GM21717 (cell line): Measurements from ENCODE around the gene RTN4R.
"Not testable (repeated sequence)": the region's sequence is repeated elsewhere in the genome, so short reads cannot be mapped to it uniquely, and the experiment has no call there.

Experiments
- ATAC-seq: cut with Tn5 transposase; IDR thresholded peaks from one replicate; pipeline ENCODE4 v1.9.1; 2021; ENCODE audit warnings: mild to moderate bottlenecking, moderate library complexity; ENCODE audit not compliant: unreplicated experiment

Gene RTN4R

DNA sequence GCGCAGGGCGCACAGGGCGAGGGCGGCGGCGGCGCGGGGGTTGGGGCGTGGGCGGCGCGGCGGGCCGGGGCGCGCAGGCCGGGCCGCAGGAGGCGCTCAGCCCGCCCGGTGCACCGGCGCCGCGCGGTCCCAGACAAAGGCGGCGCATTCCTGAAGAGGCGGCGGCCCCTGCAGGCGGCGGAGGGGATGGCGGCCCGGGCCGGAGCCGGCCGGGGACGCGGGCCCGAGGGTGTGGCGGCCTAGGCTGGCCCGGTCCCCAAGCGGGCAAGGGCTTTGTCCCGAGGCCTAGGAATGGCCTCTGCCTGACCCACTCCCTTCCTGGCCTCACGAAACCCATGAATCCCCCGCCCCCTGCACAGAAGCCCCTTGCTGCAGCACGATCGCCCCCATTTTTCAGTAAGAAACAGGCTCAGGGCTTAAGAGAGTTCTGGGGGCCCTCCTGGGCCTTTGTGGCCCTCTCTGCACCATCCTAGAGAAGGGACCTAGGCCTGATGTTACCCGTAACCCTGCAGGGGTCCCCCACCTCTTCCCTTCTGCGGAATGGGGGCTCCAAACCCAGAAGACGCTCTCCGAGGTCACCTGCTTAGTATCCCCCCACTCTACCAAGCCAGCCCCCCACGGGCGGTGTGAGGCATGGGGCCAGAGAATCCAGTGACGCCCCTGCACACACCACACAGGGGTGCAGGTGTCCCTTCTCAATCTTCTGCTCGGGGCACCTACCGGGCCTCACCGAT lies at the start of gene RTN4R:
Gene RTN4R (minus strand): TSS at position 40 of the 734 bp plus-strand sequence. CDS start 226 bp downstream, outside the sequence.
- ATAC-seq = no peak

DNA sequence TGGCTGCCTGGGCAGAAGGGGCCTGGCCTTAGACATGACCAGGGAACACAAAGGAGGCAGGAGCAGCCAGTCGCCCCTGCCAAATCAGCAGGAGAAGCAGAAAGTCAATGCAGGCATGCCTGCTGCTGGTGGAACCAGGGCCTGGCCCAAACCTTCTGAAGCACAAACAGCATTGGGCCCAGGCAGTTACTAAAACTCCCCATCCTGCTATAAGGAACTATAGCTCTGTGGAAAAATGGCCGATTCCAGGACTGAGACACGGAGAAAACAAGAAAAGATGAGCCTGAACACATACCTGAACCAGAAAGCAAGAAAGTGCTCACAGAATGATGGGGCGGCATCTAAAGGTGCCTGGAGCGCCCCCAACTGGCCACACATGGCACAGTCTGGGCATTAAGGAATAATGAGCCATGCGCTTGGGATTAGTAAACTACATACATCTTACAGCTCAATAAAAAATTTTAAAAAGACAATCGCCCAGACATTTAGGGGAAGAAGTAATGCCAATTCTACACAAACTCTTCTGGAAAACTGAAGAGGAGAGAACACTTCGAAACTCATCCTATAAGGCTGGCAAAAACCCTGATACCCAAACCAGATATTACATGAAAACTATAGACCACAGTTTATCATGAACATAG lies 49.4 kb upstream of the RTN4R start:
- not testable (repeated sequence) for ATAC-seq

DNA sequence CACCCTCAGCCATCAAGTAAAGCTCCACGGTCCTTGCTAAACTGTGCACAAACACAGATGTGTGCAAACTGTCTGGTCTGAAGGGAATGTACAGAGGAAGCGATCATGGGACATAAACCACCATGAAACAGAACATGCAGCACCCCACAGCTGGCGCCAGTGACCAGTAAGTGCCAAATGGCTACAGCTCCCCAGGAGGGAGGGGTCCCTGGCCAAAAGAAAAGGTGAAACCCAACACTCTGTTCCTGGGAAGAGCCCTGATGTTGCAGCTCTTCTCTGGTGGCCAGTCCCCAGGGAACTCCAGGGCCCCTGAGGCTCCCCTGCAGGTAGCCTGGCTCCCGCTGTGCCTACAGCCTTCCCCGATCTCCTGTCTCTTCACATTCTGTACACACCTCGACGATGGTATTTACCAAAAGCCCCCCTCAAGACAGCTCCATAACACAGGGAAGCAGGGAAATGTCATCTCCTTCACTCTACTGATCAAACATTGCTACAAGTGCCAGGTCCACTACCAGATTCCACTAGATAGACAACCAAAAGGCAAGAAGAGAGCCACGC lies 48.8 kb upstream of the RTN4R start:
- ATAC-seq = no peak

DNA sequence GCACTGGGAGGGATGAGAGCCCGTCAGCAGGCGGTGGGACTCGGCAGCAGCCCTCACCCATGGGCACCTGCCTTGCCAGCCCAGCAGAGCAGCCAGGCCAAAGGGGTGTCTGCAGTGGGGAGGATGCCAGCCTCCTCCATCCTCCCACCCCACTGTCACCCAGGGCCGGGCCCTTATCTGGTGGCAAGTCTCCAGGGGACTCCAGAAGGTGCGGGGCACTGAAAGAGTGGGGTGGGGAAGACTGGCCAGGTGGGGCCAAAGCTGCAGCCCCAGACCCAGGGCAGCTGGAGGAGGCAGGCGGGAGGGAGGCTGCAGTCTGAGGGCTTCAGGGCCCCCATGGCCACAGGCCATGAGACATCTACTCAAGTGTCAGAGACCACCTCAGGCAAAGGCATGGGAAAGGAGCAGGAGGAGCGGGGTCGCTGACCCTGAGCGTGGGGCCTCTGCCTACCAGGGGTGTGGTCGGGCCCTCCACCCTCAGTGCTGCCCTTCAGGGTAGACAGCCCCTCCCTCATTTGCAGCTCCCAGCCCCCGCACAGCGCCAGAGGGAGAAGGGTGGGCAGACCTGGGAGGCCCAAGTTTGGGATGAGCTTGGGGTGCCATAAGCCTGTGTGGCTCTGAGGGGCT lies 48.2 kb upstream of the RTN4R start:
- no peak for ATAC-seq

DNA sequence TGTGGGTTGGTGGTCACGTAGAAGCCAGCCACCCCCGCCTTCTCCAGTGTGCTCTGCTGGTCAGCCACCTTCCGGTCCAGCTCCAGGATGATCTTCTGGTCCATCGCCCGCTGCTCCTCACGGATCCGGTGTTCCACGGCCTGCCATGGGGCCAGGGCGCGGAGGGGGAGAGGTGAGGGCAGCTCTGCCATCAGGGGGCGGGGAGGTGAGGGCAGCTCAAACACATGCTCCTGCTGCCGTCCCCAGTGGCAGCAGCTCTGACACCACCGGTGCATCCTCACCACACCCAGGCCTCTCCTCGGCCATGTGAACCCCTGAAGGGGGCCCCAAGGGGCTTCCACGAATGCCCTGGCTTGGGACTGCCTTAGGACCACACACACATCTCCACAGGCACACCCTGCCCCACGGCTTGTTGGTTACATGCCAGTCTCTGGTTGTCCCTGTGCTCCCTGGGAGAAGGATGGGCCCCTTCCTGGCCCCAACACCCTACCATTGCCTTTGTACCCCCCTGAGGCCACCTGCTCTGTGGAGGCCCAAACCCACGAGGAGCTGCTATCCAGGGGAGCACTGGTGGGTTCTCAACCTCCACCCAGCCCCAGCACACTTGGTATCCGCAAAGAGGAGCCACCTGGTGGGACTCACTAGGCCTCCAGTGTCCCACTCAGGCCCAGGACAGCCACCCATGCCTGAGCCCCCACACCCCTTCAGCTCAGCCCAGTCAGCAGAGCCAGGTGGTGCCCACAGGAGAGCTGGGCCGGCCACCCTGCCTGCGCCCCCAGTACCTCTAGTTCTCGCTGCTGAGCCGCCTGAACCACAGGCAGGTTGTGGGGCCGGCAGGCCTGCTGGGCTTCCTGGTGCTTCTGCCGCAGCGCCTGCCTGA lies 47.5 kb upstream of the RTN4R start:
- no peak for ATAC-seq

DNA sequence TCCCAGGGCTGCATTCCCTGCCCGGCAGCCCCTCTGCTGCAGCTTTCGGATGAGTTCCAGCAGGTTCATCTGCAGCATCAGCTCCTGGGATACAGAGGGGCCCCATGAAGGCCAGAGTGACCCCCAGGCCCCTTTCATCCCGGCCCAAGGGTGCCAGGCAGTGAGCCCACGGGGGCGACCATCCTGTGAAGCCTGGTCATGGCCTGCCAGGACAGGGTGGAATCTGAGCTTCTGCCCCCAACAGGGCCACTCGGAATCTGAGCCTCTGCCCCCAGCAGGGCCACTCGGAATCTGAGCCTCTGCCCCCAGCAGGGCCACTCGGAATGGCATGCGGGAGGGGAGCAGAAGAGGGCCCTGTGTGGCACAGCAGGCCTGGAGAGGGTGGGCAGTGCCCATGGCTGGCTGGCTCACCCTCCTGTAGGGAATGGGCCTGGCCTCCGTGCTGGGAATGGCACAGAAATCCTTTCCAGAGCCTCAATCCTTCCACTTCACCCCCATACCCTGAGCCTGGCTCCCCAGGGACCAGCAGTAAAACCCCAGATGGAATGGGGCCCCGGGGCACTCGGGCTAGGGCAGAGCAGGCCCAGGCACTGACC lies 46.7 kb upstream of the RTN4R start:
- ATAC-seq = not testable (repeated sequence)

DNA sequence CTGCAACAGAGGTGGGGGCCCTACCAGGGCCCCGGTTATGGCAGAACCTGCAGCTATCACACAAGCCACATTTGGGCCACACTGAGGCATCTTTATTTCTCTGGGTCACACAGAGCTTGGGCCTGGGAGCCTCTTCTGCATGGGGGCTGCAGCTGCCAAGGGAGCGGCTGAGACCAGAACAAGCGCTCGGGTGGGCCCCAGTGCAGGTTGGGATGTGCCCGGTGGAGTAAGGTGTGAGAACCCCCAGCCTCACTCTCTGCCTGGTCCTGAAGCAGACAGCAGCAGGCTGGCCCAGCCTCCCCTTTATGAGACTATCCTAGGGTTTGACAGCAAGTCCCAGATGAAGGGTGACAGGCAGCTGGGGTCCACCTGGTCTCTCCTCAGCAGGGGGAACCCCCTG lies 46.1 kb upstream of the RTN4R start:
- ATAC-seq = not testable (repeated sequence)

DNA sequence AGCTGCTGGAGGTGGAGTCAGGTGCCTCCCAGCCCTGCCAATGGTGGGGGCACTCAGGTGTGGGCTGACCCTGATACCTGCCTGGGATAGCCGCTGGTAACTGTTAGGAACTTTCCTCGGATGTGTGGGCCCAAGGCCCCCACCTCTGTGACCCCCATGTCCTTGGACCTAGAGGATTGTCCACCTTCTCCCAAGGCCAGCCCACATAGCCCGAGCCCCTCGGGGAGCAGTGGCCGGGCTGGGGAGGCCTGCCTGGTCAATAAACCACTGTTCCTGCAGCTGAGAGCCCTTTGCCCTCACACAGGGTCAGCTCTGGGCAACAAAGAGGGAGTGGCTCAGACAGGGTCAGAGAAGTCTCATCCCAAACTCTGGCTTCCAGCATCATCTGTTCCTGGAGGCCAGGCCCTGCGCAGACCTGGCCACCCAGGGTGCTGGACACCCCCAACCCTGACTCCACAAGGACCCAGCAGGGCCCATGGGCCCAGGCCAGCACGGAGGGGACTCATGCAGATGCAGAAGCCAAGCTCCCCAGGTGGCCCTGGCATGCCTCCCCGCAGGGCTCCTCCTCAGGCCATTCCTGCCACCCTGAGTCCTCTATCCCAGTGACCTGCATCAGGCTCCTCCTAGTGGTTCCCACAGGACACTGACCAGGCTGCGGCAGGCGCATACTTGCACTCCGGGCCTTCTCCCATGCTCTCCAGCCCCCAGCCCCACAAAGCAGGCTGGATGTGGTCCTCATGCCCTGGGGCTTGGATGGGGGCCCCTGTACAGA lies 45.4 kb upstream of the RTN4R start:
- not testable (repeated sequence) for ATAC-seq

DNA sequence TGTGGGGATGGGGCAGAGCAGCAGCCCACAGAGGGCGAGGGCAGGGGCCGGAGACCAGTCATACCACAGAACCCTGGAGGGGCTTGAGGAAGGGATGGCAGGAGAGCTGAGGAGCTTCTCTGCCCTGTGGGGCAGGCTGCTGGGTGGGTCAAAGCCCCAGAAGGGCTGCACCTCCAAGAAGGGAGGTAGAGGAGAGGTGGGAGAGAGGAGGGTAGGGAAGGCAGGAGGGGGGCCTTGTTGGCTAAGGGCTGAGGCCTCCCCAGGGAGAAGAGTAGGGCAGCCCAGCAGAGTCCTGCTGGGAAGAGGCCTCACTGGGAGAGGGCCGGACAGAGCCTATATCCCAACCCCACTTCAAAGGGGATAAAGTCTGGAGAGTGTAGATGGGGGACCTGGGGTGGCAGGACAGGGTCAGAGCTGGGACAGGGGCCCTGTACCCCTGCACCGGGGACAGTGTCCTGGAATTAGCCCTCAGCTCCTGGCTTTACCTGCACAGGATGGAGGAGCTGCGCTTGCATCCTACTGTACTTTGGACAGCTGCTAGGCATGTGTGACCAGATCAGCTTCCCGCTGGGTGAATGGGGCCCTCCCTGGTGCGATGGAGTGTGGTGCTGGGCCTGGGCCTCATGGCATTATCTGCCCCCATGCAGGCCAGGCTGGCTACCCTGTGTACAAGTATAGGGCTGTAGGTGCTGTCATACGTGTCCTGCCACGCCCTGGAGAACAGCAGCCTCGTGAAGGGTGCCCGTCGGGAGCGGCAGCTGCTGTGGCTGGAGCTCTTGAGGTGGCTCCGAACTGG lies 44.5 kb upstream of the RTN4R start:
- ATAC-seq = no peak

DNA sequence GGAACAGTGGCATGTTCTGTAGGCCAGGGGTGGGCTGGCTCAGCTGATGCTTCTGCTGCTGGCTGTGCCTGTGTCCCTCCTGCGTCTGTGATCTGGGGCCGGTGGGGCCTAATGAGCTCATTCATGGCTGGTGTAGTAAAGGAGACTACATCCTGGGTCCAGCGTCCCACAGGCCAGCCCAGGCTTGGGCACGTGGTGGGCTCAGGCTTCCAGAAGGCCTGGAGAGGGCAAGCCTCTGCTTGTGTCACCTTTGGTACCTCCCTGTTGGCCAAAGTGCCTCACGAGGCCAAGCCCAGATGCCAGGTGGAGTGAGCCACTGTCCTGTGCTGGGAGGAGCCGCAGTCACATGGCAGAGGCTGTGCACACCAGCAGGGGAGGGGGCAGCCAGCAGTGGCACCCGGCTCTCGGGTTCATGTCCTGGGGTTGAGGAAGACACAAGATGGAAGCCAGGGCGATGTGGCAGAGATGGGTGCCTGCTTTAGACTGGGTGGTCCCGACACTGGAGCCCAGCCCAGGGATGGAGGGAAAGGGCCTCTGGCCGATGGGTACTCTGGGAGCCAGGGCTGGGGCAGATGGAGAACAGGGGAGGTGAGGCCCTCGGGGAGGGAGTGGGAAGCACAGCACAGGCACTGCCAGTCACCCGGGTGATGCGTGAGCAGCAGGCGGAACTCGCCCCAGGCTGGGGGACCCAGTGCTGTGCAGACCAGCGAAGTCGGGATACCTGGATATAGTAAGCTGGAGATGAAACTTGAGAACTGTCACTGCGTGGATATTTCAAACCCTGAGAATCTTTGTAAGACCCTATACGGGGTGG lies 43.3 kb upstream of the RTN4R start:
- ATAC-seq = not testable (repeated sequence)

DNA sequence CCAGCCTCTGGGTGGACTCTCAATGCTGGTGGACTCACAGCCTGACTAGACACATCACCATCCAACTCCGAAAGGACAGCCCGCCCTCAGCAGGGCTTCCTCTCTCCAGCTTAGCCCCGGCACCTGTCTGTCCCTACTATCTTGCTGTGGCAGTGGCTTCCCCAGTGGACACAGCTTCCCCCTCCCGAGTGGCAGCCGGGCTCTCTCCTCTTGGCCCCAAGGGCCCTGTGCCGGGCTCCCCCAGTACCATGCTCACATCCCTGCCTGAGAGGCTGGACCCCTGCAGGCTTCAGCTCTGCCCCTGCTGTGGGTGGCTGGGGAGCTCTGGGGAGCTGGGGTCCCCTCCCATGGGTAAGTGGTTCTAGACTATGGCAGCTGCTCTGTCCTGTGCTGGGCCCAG lies 42.7 kb upstream of the RTN4R start:
- not testable (repeated sequence) for ATAC-seq

DNA sequence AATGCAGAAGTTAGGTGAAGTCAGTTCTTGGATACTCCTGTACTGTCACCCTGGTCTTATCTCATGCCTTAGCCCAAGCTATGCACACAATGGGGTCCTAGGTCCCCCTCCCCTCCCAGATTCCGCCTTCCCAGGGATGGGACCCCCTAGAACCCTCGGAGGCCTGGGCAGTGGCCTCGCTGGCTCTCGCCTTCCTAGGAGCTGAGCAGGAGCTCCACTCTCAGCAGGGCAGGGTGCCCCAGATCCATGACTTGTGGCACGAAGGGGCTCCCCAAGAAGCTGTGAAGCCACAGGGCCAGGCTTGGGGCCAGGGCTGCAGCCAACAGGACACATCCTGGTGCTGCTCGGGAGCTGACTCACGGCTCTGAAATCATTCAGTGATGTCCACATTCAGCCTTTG lies 42.1 kb upstream of the RTN4R start:
- not testable (repeated sequence) for ATAC-seq

DNA sequence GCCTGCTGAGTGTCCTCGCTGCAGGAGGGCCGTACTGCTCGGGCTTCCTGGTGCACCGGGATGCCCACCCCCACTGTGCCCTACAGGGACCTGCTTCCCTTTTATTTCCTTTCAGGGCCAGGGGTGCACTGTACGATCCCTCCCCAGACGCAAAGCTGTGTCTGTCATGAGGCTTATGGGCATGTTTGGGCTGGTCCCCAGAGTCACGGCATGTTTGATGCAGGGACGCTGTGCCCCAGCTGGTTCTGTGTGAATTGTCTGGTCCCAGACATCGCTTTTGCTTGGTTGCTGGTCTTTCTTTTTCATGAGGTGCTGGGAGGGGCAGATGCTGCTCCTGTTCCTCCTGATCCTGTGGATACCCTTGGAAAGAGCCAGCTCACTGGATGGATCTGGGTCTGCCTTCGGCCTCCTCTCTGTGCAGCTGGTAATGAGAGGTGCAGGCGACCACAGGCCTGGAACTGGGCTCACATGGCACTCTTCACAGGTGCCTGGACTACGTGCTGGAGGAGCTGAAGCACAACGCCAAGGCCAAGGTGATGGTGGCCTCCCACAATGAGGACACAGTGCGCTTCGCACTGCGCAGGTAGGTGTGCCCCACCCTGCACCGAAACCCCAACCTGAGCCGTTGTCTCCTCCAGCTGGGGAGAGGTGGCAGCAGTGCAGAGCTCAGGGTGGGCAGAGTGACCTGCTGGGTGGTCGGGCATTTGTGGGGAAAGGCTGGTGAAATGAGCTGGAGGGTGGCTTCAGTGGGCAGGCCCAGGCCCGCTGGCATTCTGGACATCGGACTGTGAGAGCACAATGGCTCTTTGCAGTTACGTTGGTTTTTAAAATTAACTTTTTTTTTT lies 40.9 kb upstream of the RTN4R start:
- ATAC-seq = not testable (repeated sequence)

DNA sequence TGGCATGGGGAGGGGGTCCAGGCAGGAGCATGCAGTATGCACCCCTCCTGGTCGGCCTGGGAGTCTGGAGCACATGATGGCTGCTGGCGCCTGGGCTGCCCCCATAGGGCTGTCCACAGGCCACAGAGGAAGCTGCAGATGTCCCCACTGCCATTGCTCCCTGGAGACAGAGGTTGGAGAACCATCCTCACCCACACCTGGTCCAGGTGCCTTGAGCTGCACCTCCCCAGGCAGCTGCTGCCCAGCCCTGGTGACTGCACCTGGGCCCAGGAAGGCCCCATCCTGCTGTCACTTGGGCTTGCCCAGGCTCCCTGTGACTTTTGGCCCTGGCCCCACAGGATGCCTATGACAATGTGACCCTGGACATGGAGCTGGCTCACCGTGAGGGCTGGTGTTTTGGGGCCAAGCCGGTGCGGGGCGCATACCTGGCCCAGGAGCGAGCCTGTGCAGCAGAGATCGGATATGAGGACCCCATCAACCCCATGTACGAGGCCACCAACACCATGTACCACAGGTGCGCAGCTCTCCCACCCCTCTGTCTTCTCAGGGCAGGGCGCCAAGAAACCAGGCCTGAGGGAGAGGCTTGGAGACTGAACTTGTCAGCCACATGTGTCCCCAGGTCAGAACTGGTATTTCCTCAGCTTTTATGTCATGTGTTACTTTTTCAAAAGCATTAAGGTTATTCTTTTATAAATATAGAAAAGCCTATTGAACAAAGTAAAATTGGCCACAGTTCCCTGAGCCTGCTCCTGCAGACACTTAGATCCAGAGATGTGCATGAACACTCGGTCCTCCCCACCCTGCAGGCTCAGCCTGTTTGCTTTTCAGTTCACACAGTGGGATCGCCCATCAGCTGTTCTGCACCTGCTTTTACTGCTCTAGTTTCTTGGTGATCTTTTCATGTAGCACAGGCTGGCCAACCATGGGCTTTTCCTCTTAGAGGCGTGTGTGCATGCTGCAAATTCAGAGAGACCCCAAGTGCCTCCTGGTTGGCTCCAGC lies 39.6 kb upstream of the RTN4R start:
- not testable (repeated sequence) for ATAC-seq

DNA sequence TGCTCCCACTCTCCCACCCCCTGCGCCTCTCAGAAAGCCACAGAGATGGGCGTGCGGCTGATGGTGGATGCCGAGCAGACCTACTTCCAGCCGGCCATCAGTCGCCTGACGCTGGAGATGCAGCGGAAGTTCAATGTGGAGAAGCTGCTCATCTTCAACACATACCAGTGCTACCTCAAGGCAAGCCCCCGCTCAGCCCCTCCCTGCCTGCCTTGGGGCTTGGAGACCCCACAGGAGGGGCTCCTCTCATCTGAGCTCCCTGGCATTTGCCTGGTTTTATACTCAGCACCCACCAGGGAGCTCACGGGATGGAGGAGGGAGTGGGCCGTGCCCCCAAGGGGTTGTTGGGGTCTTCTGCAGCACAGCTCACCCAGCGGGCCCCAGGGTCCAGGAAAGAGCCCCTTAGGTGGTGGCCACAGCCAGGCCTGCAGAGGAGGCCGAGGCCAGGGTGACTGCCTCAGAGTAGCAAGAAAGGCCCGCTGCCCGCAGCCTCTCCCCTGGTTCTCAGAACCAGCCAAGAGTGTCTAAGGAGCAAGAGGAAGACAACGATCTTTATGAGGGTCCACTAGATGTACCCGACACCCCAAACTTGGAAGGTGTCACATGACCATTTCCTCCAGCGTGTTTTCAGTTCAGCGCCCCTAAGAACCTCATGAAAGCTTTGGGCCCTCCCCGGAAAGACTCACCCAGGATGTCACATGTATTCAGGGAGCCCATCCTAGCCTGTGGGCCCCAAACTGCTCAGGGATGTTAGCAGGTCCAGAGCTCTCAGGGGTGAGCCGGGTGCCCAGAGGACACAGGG lies 38.7 kb upstream of the RTN4R start:
- not testable (repeated sequence) for ATAC-seq
